HG03064 (cell line): Measurements from ENCODE around the gene IPMK.

Experiments
- ATAC-seq: cut with Tn5 transposase; IDR thresholded peaks from one replicate; pipeline ENCODE4 v1.9.1; 2021; ENCODE audit warnings: low read depth; ENCODE audit not compliant: unreplicated experiment

Gene IPMK

DNA sequence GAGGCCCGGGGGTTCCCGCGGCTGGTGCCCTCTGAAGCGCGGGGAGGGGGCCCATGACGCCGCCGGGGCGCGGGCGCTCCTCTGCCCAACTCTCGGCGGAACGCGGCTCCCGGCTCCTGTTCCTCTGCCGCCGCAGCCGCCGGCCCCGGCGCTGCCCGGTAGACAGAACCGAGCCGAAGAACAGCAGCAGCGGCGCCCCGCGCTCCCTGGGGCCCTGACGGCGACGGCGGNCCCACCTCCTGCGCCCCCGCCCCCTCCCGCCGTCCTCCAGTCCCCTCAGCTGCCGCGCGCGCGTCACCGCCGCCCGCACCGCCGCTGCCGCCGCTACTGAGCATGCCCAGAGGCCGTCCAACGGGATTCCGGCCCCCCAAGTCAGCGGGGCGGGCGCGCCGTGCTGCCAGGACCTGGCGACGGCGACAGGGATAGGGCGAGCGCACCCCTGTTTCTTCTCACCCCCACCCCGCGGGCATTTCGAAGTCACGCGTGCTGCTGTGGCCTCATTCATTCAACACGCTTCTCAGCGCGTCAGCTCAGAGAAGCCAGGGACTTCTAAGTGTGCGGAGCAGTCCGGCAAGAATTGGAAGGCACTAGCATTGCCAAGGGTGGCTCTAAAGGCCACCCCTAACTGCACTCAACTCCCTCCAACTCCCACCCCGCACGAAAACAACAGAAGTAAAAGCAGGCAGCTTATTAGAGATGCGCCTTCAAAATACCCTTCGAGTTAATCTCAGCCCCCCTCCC, at the start of gene IPMK:
IPMK (minus strand) TSS at position 182 of the 741 bp plus-strand sequence. CDS start 283 bp downstream, outside the sequence.
- ATAC-seq = peak; percentile 51

DNA sequence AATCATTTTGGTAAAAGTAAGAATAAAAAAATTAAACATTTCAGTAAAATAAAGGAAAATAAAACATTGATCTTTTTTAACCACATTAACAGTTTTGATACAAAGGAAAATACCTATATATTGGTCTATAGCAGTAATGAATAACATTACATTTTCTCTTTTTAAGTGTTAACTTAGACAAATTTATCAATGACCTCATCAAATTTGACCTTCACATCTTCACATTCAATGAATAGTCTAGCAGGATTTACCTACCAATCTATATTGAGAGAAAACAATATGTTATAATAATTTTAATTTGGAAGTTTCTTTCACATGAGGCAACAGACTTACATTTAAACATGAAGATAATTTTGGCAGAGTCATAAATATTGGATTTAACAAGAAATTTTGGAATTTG, 49.2 kb upstream of the IPMK start:
- no peak for ATAC-seq

DNA sequence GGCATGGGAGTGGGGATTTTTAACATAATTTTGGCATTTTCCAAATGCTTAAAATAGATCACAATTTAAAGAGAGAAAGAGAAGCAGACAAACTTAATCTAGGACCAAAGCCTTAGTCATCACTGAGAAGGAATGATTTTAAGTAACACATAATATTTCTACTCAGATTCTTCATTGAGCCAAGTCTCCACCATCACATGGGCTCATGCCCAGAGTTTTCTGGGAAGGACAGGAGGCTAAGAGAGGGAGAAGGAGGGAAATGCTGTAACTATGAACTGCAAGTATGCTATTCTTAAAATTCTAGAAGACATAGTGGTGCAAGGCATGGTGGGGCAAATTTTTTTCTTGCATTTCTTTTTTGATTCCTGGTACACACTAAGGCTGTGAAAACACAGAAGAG, 43.3 kb upstream of the IPMK start:
- ATAC-seq = no peak

DNA sequence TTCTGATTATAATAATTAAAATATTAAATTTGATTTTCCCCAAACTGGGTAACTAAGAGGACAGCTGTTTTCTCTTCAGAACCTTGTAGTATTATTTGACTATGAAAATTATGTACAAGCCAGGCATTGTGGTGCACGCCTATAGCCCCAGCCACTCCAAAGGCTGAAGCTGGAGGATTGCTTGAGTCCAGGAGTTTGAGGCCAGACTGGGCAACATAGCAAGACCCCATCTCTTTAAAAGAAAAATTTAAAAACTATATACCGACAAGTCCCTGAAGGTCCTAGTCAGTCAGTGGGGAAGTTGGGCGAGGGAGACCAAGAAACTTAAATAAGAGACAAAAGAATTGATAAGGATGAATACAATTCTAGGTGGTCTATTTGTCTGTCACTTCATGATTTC, 40.0 kb upstream of the IPMK start:
- ATAC-seq = no peak

- no peak for ATAC-seq
These were observed 38.1 kb upstream of the IPMK start for GRCh38 chr10:58305821-58306220.

DNA sequence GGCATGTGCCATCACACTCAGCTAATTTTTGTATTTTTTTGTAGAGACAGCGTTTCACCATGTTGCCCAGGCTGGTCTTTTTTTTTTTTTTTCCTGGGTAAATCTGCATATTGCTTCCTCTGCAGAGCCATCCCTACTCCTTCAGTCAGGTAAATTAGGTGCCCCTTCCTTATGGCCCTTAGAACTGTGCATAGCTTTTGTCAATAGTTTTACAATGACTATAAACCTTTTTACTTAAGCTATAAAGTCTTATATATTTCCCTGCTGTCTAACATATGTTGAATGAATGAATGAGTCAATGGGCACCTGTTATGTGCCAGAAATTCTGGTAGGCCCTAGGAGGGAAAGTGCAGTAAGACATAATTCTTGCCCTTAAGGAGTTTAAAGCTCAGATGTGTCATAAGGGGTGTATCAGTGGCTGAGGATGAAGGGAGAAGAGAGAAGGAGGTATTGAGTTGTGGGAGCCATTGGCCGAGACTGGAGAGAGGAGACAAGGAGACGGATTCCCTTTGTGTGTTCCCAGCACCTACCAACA, 36.5 kb upstream of the IPMK start:
- ATAC-seq = no peak

DNA sequence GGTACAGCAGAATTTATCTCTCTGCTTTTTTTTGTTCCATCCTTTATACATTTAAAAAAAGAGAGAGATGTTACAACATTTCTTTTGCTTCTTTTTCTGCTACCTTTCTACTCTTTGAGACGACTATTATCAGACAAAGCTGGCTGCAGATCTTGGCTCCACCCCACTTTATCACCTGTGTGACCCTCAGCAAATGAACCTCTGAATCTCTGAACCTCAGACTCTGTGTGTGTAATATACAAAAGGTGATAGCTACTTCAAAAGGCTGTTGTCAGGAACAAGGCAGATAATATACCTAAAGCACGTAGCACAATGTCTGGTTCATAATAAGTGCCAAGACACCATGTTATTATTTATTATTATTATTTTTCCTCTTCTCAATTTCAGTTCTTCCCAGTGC, 34.6 kb upstream of the IPMK start:
- ATAC-seq = no peak

GRCh38 chr10:58300676-58301075, 33.0 kb upstream of the IPMK start:
- ATAC-seq = no peak

GRCh38 chr10:58299580-58299979, 31.9 kb upstream of the IPMK start:
- peak; percentile 88 for ATAC-seq

- no peak for ATAC-seq
These were observed 26.3 kb upstream of the IPMK start for GRCh38 chr10:58293989-58294388.

DNA sequence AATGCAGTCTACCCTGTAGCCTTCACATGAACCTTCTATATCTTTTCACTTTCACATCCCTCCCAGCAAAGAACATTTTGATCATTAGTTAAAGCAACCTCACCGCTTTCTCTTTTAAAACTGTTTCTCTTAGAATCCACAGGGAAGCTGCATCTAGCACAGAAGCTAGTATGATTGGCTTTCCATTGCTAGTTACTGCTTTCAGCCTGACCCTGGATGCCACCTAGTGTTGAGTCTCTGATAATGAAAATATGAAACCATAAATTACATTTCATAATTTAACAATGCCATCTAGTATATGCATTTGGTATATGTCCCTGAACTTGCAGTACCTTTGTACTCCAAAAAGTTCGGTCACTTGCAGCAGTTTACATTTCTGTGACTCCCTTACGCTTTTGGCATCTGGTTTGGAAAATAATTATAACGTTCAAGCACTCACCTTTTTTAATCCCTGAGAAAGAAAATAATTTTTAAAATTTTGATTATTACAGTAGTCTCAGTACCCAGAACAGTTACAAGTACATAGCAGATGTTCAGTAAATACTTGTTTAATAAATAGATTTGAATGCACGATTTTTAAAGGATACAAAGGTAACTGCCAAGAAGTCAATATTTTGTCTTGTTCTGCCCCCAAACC, 24.0 kb upstream of the IPMK start:
- ATAC-seq = peak; percentile 65

DNA sequence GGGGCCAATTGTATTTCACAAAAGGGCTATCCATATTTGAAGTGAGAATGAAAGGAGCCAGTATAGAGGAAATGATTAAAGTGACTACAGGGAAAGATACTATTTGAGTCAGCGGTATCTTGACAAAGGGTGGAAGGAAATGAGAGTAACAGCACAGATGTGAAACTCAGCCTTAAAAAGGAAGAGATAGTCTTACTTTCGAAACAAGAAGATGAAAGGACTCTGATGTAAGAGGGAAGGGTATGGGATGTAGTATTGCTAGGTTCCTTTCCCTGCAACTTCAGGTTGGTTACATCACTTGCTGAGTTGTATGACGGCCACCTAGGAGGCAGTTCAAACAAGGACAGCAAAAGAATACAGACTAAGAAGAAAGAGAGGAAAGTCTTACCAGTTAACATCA, 14.9 kb upstream of the IPMK start:
- peak; percentile 98 for ATAC-seq

DNA sequence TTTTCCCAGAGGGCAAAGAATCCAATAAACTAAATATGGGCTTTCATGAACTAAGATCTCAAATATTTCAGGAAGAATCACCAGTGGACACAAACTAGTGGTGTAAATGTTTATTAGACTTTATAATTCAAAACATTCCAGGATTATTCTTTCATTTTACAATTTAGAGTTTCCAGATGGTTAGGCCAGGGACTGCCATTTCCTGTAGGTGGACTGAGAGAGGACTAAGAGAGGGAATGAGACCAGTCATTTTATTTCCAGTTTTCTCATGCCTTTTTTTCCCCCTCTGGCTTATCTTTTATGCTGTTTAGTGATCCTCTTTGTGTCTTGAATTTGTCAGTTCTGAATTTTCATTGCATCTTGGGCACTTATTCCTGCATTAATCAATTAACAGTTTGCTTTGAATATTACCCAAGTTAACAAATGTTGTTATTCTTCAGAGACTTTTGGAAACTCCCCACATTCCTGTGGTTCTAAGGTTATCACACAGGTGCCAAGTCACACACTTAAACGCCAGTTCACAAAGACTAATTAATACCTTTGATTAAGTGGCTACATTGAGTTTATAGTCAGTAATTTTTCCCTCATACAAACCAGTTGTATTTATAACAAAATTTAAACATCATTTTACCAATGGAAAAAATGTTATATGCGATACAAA, 13.5 kb upstream of the IPMK start:
- ATAC-seq = no peak

- ATAC-seq = no peak
These were observed 12.8 kb upstream of the IPMK start for GRCh38 chr10:58280477-58280876.

DNA sequence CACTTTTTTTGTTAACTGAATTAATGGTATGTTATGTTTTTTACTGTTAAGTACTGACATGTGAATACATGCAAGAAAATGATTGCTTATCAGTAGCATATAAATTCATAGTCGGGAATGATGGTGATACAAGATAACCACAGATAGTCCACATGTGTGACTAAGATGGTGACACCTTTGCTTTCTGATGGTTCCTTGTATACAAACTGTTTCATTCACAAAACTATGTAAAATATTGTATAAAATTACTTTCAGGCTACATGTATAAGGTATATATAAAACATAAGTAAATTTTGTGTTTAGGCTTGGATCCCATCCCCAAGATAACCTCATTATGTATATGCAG, 11.2 kb upstream of the IPMK start:
- ATAC-seq = no peak

DNA sequence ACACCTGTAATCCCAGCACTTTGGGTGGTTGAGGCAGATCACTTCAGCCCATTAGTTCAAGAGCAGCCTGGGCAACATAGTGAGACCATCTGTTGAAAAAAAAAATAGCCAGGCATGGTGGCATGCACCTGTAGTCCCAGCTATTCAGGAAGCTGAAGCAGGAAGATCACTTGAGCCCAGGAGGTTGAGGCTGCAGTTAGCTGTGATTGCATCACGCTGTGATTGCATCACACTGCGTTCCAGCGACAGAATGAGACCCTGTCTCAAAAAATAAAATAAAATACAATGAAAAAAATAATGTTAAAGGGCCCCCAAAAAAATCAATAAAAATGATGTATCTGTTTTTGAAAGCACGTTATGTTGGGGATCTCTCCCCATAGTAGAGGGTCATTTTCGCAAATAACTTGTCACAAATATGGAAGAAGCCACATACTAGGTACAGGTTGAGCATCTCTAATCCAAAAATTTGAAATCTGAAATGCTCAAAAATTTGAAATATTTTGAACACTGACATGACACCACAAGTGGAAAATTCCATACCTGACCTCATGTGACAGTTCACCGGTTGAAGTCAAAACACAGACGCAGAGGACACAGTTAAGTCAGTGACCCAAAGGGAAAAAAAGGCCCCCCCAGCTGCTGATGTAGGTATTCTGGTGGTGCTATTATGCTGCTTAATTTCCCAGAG, 10.7 kb upstream of the IPMK start:
- no peak for ATAC-seq

DNA sequence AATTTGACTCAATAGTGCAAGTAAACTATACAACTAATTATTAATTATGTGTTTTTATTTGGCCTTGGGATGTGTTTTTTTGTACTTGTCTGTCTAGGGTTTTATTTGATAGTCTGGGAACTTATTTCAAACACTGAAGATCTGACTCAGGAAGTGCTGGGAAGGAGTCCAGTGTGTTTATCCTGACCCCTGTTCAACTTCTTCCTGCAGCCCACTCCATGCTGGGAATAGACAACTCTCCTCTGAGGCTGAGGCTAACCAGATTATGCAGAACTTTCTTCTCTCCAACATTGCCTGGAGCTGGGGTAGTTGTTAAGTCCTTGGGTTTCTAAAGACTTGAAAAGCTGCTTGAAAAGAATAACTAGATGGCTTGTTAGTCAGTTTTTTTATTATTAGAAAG, 8.2 kb upstream of the IPMK start:
- ATAC-seq = no peak

GRCh38 chr10:58275261-58275660, 7.6 kb upstream of the IPMK start:
- ATAC-seq = no peak

DNA sequence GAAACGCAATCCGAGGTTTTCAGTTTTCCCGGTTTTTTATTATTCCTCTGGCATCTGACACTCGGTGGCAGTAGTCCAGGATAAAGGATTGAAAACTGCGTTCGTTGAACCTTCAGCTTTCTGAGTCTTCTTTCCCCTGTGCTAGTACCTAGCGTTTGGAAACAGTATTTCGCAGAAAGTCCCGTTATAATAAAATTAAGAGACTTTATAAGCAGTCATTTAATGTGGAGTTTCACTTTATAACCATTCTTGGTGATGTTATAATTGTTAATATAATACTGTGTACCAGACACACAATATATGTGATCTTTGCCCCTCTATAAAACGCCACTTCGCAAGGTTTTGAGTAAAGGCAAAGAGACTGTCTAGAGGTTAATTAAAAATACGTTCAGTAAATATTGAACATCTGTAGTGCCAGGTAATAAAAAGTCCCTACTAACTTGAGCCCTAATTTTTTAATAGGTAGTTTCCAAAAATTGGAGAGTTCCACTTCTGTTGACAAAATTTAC, 2.1 kb upstream of the IPMK start:
- ATAC-seq = no peak

- peak; percentile 55 for ATAC-seq
These were observed 1.5 kb upstream of the IPMK start, which contains the start of gene CISD1 for GRCh38 chr10:58268946-58269781. CISD1 (plus strand) TSS chr10:58269162; CDS start chr10:58269274, 112 bp downstream.
